ENCODE results near the gene GAS7.

The GAS7 gene

DNA sequence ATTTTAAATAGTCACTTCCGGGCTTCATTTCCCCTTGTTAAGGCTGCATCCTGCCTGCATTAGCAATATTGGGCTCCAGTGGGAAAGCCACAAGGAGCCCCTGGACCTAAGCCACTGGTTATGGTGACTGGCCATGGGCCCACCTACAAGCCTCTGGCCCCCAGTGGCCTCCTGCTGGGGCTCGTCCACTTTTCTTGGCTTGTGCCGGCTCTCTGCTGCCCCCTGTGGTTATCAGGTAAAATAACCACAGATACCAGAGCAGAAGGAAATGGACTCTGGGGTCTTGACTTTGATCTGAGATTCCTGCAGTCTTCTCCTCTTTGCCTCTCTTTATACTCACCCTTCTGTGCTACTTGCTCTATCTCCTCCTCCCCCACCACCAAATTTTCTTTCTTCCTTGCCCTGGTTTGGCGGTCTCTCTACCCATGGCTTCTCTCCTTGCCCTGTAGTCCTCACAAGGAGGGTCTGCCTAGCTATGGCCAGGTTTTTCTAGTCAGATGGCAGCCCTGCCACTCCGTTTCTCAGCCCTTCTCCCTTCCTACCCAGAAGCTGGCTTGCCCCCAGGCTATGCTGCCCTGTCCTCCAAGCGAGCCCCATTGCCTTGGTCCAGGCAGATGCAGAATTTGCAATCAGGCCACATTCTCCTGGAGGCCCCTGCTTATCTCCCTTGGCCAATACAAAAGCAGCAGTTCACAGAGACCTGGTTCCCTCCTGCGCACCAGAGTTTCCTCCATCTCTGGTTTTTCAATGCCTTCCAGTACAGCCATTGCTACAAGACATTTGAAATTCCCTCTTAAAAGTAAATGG, 210.4 kb downstream of the GAS7 start:
- DNase-seq: peak in 6 of 58 donors; percentile 6 to 47 (median 12)

DNA sequence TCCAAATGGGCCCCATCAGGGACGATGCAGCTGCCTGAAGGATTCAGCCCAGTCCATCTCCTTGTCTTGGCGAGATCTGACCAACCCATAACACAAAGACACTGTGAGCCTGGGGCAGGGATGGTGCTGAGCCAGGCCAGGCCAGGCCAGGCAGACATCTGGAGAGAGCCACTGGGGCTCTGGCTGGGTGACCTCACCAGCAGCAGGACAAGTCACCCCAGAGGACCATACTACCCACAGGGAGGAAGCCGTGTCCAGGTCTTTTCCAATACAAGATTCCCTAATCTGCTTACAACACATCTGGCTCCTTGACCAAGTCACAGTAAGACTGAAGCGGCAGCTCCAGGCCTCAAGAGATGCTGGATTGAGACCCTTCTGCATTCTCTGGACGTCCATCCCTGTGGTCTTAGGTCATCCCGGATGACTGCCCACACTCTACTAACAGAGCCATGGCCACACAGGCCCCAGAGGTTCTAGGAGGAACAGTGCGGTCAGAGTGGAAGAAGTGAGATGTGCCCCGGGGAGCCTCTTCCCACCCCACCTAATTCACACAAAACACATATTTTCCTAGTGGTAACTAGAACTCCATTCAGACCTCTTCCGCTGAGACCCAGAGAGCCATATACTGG, 211.5 kb downstream of the GAS7 start:
- DNase-seq: peak in 22 of 58 donors; percentile 6 to 60 (median 30)

DNA sequence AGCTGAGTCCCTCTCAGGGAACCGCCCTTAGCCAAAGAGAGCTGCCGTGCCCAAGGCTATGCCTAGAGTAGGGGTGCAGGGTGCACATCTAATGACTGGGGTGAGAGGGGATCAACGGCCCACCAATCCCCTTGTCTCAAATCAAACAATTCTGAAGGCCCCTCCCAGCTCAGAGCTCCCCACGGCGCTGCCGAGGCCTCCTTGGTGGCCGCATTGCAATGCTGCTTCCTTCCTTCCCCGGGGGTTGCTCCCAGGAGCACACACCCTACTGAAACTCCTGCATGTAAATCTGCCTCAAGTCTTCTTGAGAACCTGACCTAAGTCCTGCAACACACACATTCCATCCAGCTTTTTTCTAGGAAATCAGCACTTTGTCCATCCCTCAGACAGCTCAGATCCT, 212.8 kb downstream of the GAS7 start:
- DNase-seq: no peak

- no peak for DNase-seq
These were observed 213.6 kb downstream of the GAS7 start for GRCh38 chr17:9984768-9985167.

DNA sequence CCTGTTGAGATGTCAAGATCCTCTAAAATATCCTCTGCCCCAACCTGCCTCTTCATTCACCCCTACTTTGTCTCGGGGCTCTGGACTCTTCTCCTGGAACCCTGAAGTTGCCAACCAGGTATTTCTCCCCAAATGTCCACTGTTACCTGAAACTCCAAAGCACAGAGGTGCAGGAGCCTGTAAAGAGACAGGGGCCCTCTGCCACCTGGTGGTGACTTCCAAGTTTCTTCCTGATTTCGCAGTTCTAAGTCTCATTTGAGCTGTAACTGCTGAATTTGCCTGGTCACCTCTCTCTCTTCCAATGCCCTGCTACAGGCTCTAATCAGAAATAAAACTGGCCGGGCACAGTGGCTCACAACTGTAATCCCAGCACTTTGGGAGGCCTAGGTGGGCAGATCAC, 216.2 kb downstream of the GAS7 start:
- no peak for DNase-seq

DNA sequence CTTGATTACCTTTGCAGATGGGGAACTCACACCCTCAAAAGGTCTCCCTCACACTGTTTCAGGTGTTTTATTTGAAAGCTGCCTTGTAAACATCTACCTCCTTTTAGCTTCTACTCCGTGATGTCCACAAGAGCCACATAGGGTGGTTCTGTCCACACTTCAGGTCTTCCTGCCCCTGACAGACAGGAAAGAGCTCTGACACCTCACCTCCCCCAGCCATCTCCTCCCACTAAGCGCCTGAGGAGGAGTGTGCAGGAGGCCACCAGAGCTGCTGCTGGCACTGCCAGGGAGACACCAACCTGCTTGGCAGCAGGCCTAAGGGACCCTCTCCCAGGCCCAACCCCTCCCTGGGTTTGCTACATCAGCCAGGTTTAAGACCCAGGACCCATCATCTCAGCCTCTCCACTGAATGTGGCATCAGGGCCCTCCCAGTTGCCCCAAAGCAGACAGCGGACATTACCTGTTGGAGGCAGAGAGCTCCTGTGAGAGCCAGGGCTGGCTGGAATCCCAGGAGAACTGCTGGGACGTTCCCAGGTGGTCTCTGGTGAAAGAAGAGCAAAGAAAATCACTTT, 217.0 kb downstream of the GAS7 start:
- DNase-seq: no peak

DNA sequence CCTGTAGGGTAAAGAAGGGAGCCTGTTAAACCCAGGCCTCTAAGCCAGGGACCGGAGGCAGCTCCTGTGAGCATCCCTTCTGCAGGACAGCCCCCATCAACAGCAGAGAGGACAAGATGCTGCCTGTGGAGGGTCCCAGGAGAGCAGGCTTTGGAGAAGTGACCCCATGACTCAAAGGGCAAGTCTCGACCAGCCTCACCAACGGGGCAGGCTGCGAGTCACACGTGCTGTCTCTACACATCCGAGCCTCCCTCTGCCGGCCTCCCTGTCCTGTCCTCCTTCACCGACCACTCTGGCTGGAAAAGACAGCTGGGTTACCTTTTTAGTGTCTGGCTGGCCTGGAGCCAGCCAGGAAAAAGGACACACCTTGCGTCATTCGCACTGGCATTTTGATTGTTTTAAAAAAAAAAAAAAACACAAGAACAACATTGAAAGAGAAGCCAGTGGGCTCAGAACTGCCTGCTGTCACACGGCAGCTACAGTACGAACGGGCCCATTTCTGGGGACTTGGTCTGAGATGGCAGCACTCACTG, 218.9 kb downstream of the GAS7 start:
- DNase-seq: no peak

DNA sequence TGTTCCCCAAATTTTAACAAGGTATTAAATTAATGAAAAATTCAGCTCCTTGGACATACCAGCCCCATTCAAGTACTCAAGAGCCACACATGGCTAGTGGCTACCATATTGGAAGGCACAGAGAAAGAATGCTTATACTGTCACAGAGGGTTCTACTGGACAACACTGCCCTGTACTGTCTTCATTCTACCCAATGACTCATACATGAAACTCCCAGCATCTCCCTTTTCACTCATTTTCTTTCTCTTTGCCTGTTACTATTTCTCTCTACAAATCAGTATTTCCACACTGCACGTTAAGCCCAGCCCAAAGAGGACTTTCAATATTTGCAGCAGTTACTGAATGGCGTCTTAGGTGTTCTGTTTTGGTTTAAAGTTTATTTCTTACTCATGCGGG, 221.2 kb downstream of the GAS7 start:
- no peak for DNase-seq

GRCh38 chr17:9976283-9977179, 221.9 kb downstream of the GAS7 start:
- no peak for DNase-seq

- no peak for DNase-seq
These were observed 223.7 kb downstream of the GAS7 start for GRCh38 chr17:9974448-9975381.

DNA sequence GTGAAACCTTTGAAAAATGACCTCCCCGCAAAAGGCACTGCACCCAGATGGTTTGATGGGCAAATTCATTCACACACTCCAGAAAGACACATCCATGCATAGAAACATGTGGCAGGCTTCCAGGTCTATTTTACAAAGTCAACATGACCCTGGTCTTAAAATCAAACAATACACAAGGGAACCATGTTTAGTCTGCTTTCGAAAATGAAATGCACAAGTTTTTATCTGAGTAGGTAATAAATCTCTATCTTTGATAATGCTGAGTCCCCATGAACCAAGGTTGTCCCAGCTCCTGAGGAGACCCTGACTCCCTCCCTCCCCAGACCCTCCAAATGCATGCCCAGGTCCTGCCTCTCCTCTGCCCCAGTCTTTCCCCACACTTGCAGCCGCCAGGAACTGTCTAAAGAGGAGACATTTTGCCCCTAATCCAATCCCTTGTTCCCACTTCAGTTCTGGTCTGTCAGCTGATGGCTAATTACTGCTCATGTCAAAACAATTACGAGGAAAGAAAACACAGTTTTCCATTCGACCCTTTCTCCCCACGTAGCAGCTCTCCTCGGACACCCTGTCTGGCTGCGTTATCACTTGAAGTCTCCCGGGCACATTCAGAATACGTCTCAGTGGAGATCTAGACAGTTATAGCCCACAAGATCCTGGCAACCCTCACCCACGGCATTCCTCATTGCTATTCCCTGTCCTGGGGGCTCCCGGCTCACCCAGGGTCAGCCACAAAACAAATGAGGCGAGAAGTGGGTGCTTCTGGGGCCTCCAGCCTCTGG, 224.5 kb downstream of the GAS7 start:
- no peak for DNase-seq

- peak in 30 of 58 donors; percentile 4 to 59 (median 24) for DNase-seq
These were observed 226.4 kb downstream of the GAS7 start for GRCh38 chr17:9971991-9972390.

DNA sequence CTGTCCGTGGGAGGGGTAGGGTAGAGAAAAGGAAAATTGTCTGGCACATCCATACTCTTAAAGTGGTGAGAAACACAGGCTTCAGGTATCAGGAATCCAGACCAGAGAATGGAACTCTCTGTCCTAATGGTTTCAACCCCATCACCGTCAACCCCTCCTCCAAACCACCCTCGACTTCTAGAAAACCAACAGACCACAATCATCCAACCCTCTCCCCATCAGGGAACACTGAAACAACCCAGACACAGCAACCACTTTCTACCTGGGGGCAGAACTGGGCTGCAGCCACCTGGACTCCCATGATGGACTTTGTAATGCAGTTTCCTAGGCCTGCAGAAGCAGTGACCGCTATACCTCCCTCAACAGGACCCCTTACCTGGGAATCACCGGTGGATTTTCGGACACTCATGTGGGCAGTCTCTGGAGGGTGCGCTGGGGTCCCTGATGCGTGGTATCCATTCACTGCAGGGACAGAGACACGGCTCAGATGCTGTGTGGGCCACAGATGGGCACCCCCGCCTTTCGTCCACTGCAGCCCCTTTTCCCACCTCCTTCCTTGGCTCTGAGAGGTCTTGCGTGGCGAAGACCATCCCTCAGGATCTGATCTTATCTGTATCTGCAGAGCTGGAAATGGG, 229.0 kb downstream of the GAS7 start:
- DNase-seq: no peak

GRCh38 chr17:9968881-9969280, 229.5 kb downstream of the GAS7 start:
- no peak for DNase-seq

GRCh38 chr17:9968008-9968407, 230.4 kb downstream of the GAS7 start:
- peak in 1 of 58 donors; percentile 8 for DNase-seq

- peak in 49 of 58 donors; percentile 4 to 84 (median 33) for DNase-seq
These were observed 238.9 kb downstream of the GAS7 start for GRCh38 chr17:9959377-9959981.

- DNase-seq: peak in 4 of 58 donors; percentile 9 to 59 (median 14)
These were observed 239.7 kb downstream of the GAS7 start for GRCh38 chr17:9958586-9959281.

- DNase-seq: no peak
These were observed 241.2 kb downstream of the GAS7 start for GRCh38 chr17:9957244-9957643.
